Fibroblast of villous mesenchyme (primary cell): Measurements from ENCODE around the gene STX19. TPM values are rescaled to one million over a fixed set of nuclear protein-coding genes. Genes with fewer than 3 reads are reported as not detected.

ENCODE experiments used
- DNase-seq: peaks from one replicate; pipeline ENCODE4 v3.0.0-alpha.2; 2010; ENCODE audit warnings: low read depth
- H3K4me3 ChIP-seq: 2 replicates; pipeline ENCODE4 v1.5.1; 2011; ENCODE audit warnings: low read depth, mild to moderate bottlenecking, low read length
- CTCF ChIP-seq: IDR thresholded peaks from 2 replicates; pipeline ENCODE4 v1.5.1; 2012; ENCODE audit warnings: low read depth, mild to moderate bottlenecking, low read length; ENCODE audit not compliant: insufficient read depth
- total RNA-seq: library from RNA; depleted of rRNA; stranded (reverse); fragments of >200 nt; gene quantifications from 2 replicates; pipeline ENCODE4 v1.2.3, GENCODE V29; 2012

Gene STX19
- total RNA-seq, 1 donor: not detected

- no peak for TF ChIP-seq CTCF
- H3K4me3 ChIP-seq: no peak overlapping the region
- DNase-seq: no peak
Observed at GRCh38 chr3:94011233-94011711, 17.1 kb downstream of the STX19 start.

- TF ChIP-seq CTCF: no peak
- H3K4me3 ChIP-seq: no peak overlapping the region
Observed at GRCh38 chr3:94009608-94010007, 18.8 kb downstream of the STX19 start.

GRCh38 chr3:94008253-94008652, 20.1 kb downstream of the STX19 start:
- no peak for DNase-seq
- no peak for TF ChIP-seq CTCF
- no peak overlapping the region for H3K4me3 ChIP-seq

More at GRCh38 chr3:94009608-94010007, 18.8 kb downstream of the STX19 start:
- no peak for DNase-seq

- peak overlapping the region; percentile 48 for H3K4me3 ChIP-seq
- TF ChIP-seq CTCF: peak; percentile 77
- DNase-seq: peak; percentile 79
Observed at GRCh38 chr3:94004301-94004910, 24.0 kb downstream of the STX19 start.

GRCh38 chr3:94001827-94002495, 26.4 kb downstream of the STX19 start:
- TF ChIP-seq CTCF: no peak

GRCh38 chr3:94001191-94001590, 27.2 kb downstream of the STX19 start:
- no peak for TF ChIP-seq CTCF
- no peak overlapping the region for H3K4me3 ChIP-seq
- no peak for DNase-seq

More at GRCh38 chr3:94001827-94002495, 26.4 kb downstream of the STX19 start:
- no peak overlapping the region for H3K4me3 ChIP-seq
- DNase-seq: no peak
